Left kidney (tissue), 8 donors: ENCODE measurements around the gene NEURL3. TPM values are rescaled to one million over a fixed set of nuclear protein-coding genes. Genes with fewer than 3 reads are reported as not detected.
"Not testable (repeated sequence)": the region's sequence is repeated elsewhere in the genome, so short reads cannot be mapped to it uniquely, and the experiment has no call there.

Experiments used
- DNase-seq: peaks from one replicate; pipeline ENCODE4 v3.0.0-alpha.2; 2013
- long read RNA-seq, 8 donors: transcript quantifications; one replicate each; lab custom pipeline, GENCODE V29; 2026
- polyA plus RNA-seq: library from polyadenylated mRNA; unstranded; fragments of 120-200 nt; gene quantifications from one replicate; pipeline ENCODE4 v1.2.1, GENCODE V29; 2013; ENCODE audit not compliant: insufficient read length

Gene NEURL3, protein sequence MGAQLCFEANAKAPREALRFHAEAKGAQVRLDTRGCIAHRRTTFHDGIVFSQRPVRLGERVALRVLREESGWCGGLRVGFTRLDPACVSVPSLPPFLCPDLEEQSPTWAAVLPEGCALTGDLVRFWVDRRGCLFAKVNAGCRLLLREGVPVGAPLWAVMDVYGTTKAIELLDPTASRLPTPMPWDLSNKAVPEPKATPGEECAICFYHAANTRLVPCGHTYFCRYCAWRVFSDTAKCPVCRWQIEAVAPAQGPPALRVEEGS
- polyA plus RNA-seq: 4.1 TPM
- long read RNA-seq, donor 1, partial matches to known transcripts: 0 of 4 reads
- long read RNA-seq, donor 1, other reads (novel, unspliced or antisense): 0 of 4 reads
- long read RNA-seq, donor 2, partial matches to known transcripts: 0 of 4 reads
- long read RNA-seq, donor 2, other reads (novel, unspliced or antisense): 0 of 4 reads
- long read RNA-seq, donor 3, partial matches to known transcripts: 0 of 1 reads
- long read RNA-seq, donor 3, other reads (novel, unspliced or antisense): 0 of 1 reads
- long read RNA-seq, donor 4: 0 reads
- long read RNA-seq, donor 5, partial matches to known transcripts: 0 of 5 reads
- long read RNA-seq, donor 5, other reads (novel, unspliced or antisense): 0 of 5 reads
- long read RNA-seq, donor 6, partial matches to known transcripts: 0 of 2 reads
- long read RNA-seq, donor 6, other reads (novel, unspliced or antisense): 0 of 2 reads
- long read RNA-seq, donor 7, partial matches to known transcripts: 0 of 3 reads
- long read RNA-seq, donor 7, other reads (novel, unspliced or antisense): 0 of 3 reads
- long read RNA-seq, donor 8, partial matches to known transcripts: 0 of 3 reads
- long read RNA-seq, donor 8, other reads (novel, unspliced or antisense): 0 of 3 reads

DNA sequence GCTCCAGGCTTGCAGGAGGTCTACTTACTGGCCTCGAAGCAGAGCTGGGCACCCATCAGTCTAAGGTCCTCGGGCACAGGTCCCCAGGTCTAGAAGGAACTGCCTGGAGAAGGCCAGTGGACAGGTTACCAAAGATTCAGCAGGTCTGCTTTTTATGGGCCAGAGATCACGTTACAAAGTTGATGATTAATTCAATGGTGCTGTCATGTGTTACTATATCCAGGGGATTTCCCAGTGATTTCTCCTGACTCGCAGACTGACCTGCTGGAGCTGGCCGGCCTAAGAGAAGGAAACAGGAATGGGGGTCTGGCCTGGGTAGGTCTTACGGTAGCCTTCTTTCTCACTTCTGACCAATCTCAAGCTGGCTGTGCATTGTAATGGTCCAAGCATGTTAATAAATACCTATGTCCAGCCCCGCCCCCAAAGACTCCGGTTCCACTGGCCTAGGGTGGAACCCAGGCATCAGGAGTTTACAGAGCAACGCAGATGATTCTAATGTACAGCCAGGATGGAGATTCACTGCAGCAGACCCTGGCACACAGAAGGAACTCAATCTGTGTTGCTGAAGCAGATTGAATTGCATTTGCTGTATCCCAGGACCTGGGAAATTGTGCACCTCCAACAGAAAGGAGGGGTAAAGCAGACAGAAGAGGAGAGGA lies at the start of gene NEURL3:
Gene NEURL3, minus strand, starts transcription at position 127 of the 659 bp plus-strand sequence. Its CDS starts 71 bp downstream, at position 56.
- peak; percentile 79 for DNase-seq

DNA sequence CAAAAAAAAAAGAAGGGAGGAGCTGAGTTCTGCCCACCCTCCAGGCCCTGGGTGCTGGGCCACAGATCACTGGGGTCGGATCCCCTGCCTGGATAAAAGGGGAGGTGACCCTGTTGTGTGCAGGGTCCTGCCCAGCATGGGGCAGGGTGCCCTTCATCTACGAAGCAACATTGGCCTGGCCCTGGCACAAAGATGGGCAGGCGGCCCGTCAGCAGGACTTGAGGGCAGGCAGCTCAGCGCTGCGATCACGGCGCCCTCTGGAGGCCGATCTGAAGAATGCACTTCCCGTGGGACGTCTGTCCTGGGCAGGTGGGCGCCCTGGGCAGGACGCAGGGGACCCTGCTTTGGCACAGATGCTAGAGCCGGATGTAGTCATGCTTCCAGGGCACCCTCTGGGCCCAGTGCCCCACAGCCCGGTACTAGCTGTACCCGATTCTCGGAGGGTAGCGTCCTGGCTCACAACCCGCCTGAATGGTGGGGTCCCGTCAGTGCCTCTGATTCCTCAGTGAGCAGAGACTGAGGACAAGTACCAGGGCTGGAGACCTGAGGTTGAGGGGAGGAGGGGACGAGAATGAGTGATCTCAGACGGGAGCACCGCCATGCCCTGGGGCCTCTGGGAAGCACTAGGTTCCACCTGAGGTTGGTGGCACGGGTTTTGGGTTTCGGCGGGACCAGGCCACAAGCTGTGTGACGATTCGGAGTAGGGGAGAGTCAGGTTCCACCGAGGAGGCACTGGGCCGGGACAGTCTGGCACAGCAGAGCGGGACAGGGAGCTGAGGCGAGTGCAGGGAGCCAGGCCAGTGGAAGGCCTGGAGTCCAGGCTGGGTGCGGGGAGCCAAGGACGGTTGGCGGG lies 49.4 kb upstream of the NEURL3 start:
- DNase-seq: no peak

DNA sequence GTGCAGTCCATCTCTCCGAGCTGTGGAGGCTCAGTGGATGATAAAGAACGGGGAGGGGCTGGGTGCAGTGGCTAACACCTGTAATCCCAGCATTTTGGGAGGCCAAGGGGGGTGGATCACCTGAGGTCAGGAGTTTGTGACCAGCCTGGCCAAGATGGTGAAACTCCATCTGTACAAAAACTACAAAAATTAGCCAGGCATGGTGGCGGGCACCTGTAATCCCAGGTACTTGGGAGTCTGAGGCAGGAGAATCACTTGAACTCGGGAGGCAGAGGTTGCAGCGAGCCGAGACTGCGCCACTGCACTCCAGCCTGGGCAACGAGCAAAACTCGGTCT lies 48.8 kb upstream of the NEURL3 start:
- DNase-seq: not testable (repeated sequence)

DNA sequence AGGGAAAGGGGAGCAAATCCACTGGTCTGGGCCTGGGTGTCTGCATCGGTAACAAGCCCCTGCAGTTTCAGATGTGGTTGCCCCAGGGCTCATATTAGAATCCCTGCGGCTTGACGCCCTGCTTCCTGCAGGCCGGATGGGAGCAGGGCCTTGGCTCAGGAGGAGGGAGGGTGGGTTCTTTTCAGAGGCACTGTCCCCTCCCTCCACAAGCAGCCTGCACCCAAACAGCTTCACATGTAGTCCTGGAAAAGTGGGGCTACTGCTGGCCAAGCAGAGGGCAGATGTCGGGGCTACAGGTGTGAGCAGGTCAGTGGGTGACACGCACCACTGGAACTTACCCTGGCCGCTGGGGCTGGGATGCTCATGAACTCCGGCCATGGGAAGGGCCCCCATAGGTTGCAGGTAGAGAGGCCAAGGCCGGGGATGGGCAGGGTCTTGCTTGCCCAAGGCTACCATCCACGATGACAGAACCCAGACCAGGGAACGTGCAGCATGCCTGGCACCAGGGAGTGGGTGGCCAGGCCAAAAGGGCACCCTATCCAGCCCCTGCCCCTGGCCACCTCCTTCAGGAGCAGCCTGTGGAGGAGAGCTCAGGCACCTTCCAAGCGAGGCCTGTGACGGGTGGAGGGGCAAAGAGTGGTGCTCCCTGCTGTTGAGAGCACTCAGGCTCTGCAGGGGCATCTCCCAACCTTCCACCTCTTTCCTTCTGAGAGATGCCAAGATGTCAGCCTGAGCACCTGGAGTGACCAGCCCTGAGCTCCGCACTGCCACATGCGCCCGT lies 48.2 kb upstream of the NEURL3 start:
- no peak for DNase-seq

DNA sequence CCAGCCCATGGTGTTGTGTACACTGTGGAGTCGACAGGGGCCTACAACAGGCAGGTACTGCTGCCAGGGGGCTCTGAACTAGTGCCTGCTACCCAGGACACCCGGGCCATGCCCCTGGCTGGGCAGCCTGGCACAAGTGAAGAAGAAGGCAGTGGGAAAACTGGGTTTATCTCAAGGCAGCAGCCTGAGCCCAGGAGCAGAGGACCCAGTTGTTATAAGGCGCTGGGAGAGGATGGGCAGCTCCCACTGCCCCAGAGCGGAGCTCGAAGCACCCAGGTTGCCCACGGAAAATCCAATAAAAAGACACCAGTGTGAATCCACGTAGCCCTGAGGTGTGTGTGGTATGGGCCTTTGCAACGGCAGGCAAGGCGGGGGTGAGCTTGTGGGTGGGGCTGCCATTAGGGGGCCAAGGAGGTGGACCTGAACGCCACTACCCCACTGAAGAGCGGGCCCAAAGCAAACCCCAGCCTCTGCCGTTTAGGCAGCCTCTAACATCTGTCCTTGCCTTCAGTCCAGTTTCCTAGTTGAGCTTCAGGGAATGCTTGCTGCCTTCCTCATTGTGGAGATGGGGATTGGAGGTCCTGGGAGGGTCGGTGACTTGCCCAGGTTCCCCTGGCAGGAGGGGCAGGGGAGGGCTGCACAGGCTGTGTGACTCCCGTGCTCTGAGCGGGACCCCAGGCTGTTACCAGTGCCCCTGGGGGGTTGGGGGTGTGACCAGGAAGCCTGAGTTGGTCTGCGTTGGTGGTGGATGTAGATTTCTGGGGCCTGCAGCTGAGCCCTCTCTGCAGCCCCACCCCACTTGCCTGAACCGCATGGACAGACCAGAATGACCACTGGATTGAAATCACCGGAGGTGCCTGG lies 47.4 kb upstream of the NEURL3 start:
- no peak for DNase-seq

DNA sequence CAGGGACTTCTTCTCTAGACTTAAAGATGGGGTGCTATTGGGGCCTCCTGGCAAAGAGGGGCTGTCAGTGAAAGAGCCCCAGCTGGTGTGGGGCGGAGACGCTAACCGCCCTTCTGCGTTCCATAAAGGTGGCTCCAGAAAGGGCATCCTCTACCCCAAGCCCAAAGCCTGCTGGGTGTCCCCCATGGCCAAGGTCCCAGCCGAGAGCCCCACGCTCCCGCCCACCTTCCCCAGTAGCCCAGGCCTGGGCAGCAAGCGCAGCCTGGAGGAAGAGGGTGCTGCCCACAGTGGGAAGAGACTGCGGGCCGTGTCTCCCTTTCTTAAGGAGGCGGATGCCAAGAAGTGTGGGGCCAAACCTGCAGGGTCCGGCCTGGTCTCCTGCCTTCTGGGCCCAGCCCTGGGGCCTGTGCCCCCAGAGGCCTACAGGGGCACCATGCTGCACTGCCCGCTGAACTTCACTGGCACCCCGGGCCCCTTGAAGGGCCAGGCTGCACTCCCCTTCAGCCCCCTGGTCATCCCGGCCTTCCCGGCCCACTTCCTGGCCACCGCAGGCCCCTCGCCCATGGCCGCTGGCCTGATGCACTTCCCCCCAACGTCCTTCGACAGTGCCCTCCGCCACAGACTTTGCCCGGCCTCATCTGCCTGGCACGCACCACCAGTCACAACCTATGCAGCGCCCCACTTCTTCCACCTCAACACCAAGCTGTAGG lies 46.6 kb upstream of the NEURL3 start:
- no peak for DNase-seq

DNA sequence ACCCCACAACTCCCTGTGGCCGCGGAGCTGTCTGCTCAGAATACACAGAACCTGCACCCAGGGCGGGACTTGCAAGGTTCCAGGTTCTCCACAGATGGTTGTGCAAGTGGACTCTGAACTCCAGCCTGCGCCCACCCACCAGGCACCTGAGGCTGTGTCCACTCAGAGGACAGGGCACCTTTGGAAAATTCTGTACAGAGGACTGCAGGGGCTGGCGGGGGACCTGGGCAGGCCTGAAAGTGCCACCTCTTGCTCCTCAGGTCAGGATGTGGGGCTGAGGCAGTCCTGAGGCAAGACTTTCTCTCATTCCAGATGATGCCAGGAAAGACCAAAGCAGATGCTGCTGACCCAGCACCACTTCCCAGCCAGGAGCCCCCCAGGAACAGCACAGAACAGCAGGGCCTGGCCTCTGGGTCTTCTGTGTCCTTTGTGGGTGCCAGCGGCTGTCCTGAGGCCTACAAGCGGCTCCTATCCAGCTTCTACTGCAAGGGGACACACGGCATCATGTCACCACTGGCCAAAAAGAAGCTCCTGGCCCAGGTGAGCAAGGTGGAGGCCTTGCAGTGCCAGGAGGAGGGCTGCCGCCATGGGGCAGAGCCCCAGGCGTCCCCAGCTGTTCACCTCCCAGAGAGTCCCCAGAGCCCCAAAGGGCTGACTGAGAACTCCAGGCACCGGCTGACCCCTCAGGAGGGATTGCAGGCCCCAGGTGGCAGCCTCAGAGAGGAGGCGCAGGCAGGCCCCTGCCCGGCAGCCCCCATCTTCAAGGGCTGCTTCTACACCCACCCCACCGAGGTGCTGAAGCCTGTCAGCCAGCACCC lies 45.8 kb upstream of the NEURL3 start:
- DNase-seq: no peak

DNA sequence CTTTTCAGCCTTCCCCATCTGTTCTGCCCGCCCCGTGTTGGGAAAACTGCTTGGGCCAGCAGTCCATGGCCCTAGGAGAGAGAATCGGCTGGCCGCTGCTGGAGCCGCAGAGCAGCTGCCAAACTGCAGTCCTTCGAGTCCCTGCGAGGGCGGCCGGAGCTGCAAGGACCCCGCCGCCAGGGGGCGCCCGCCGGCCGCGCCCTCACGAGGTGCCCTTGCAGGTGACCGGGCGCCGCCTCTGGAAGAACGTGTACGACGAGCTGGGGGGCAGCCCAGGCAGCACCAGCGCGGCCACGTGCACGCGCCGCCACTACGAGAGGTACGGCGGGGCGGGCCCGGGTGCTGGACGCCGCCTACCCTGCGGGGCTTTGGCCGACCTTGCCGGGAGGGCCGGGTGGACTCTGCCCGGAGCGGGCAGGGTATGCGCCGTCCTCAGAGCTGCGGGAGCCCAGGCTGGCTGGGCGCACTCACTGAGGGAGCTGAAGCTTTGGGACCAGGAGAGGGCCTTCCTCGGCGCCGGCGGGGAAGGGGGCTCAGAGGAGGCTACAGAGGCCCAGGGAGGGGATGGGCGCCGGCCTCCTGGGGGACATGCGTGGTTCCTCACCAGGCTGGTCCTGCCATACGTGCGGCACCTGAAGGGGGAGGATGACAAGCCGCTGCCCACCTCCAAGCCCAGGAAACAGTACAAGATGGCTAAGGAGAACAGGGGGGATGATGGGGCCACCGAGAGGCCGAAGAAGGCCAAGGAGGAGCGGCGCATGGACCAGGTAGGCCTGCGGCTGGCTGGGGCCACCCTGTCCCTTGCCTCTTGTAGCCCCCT lies 45.0 kb upstream of the NEURL3 start:
- no peak for DNase-seq

DNA sequence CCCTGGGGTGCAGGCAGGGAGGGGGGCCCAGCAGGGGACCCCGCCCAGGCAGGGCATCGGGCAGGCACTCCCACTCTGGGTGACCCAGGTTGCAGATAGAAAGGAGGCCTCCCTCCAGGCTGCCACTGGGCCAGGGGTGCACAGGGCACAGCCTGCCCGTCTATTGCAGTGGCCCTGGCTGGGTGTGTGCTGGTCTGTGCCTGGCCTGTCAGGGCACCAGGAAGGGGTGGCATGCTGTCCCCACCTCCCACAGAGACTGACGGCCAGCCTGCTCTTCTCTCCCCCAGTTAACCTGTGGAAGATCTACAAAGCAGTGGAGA lies 44.3 kb upstream of the NEURL3 start:
- no peak for DNase-seq

DNA sequence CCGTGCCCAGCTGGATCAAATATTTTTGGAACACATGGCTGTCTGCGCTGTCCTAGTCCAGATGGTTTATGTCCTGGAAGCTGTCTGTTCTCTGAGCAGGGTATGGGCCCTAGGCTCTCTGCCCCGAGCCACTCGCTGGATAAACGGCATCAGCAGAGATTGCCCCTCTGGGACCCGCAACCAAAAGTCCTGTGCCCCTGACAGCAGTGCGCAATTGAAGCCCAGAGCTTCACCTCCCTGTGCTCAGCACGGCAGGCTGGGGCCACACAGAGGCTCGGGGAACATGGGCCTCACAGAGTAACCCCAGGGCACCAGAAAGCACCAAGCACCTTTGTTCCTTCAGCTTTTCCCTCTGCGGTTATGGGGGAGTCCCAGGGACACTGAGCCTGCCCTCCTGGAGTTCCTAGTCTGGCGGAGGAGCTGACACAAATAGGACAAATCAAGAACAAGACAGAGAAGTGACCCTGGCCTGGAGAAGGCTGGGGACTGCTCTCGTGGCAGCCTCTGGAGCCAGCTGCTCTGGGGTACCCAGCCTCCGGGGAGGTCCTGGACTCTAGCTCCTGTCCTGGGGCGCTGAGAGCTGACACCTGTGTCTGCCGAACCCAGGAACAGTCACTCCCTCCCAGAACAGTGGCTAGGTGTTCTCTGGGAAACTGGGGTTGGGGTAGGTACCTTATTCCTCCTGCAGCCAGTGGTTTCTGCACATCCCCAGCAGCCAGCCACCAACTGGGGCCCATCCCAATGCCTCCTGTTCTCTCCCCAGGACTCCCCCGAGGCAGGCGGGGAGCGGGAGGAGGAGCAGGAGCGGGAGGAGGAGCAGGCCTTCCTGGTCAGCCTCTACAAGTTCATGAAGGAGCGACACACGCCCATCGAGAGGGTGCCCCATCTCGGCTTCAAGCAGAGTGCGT lies 43.7 kb upstream of the NEURL3 start:
- DNase-seq: no peak

DNA sequence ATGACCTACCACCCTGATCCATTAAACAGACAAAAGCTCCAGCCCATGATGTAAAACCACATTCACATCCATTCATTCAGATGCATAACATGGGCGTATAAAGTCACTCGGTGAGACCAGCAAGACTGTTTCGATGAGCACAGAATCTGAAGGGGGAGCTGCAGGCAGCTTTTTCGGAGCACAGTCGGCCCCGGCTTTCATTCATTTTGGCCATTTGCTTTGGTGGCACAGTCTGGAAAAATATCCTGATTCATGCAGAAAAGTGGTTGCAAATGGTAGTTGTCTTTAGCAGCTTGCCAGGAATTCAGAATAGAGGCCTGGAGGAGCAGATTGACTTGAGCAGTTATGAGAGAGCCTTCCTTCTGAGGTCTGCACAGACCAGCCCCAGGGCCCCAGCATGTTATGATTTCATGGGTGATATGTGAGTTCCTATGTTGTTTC lies 42.6 kb upstream of the NEURL3 start:
- DNase-seq: no peak

DNA sequence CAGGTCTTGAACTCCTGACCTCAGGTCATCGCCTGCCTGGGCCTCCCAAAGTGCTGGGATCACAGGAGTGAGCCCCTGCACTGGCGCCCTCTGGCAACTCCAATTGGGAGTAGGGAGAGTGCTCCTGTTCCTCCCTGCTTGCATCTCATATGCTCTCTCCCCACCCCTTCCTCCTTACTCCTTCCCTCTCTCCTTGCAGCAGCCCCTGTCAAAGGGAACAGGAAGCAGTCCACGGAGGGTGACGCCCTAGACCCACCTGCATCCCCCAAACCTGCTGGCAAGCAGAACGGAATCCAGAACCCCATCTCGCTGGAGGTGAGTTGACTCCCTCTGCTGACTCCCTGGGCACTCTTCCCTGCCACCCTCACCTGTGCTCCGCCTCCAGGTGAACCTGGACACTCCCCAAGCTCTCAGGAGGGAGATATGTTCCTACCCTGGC lies 42.1 kb upstream of the NEURL3 start:
- no peak for DNase-seq

DNA sequence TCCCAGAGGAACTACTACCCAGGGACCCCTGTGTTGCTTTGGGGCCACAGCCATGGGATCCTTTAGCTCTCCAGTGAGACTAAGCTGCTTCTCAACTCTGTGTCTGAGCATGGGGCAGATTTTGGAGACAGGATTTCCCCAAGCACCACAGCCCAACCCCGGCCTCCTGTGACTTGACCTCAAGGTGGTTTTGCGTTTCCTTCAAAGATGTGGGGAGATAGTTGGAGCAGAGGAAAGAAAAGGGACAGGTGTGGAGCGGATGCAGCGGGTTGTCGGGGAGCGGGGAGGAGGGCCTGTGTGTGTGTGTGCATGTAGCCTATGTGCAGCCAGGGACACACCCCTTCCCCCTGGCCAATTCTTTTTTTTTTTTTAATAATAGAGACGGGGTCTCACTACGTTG lies 41.6 kb upstream of the NEURL3 start:
- no peak for DNase-seq

DNA sequence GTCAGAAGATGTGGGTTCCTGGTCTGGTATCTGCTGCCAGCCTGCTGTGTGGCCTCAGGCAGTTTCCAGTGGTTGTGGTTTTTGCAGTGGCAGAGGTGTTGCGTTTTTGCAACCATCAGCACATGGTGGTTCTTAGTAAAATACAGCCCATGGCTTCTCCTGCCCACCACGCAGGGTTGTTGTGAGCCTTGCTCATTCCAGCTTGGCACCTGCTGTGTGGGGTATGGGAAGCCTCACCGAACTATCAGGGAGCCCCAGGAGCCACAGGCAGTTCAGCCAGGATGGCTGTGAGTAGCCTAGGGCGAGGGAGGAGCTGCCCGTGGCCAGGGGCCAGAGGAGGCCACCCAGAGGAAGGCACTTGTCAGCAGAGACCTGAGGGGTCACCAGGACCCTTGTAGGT lies 41.2 kb upstream of the NEURL3 start:
- no peak for DNase-seq

DNA sequence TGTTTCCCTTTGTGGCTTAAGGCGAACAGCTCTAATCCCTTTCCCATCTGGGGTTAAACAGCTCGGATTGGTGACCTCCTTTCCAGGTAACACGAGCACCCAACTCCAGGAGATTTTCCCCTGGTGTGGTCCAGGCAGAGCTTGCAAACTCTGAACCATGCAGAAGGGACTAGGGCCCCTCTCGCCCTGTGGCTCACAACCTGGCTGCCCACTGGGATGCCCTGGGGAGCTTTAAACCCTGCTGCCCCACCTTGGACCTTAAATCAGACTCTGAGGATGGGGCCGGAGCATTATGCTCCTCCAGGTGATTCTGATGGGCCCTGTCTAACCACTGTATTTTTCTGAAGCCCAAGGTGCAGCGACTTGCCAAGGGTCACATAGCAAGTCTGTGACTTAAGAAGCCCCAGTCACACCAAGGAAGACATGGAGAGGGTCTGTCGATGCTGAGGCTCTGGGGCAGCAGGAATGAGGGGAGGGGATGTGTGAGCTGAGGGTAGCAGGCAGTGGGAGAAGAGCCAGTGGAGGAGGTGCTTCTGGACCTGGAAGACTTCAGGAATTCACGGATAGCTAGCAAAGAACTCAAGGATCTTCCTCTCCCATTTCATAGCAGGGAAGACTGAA lies 37.3 kb upstream of the NEURL3 start:
- no peak for DNase-seq
